Measurements from ENCODE around the gene TTC29.

GRCh38 chr4:146930673-146931072 is 15.0 kb downstream of the TTC29 start:
- no peak for TF ChIP-seq EZH2 (IDR thresholded peaks at IDR 0.05; ENCODE audit: borderline replicate concordance)
- TF ChIP-seq, protein P1, sequence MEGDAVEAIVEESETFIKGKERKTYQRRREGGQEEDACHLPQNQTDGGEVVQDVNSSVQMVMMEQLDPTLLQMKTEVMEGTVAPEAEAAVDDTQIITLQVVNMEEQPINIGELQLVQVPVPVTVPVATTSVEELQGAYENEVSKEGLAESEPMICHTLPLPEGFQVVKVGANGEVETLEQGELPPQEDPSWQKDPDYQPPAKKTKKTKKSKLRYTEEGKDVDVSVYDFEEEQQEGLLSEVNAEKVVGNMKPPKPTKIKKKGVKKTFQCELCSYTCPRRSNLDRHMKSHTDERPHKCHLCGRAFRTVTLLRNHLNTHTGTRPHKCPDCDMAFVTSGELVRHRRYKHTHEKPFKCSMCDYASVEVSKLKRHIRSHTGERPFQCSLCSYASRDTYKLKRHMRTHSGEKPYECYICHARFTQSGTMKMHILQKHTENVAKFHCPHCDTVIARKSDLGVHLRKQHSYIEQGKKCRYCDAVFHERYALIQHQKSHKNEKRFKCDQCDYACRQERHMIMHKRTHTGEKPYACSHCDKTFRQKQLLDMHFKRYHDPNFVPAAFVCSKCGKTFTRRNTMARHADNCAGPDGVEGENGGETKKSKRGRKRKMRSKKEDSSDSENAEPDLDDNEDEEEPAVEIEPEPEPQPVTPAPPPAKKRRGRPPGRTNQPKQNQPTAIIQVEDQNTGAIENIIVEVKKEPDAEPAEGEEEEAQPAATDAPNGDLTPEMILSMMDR (IDR thresholded peaks at IDR 0.05; ENCODE audit: poor library complexity) = no peak

Data from hepatocyte (in vitro differentiated cells).